GM18951 (cell line): ENCODE results near the gene AIG1.
"Not testable (repeated sequence)": the region's sequence is repeated elsewhere in the genome, so short reads cannot be mapped to it uniquely, and the experiment has no call there.

Experiments
- POLR2A ChIP-seq: IDR thresholded peaks from 4 replicates; pipeline ENCODE4 v1.6.1; 2011; ENCODE audit warnings: mild to moderate bottlenecking; ENCODE audit not compliant: insufficient read length, insufficient read depth; ENCODE audit errors: extremely low read depth
- in situ Hi-C: fragments of 300-500 bp; cut with MboI; formaldehyde crosslinking; loops from one replicate; pipeline ENCODE4 v1.12.0; 2022; ENCODE audit warnings: low sequenced_read_pairs, mixed read lengths, inconsistent platforms; ENCODE audit not compliant: unreplicated experiment

Gene AIG1

DNA sequence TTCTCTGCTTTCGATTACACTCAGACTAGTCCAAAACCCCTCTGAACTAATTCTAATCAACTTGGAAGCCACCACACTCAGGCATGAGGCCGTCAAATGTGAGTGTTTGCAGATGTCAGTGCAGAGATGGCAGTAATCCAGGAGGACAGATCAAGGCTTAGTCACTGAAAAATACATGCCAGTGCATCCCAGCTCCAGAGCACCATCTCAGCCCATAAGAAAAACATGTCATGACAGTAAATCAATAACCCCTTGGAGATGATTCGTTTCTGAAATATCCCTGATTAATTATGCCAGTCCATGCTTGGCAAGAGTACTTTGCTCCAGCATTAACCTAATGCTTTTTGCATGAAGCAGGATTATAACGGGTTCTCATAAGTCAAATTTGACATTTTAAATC is 210.3 kb downstream of the AIG1 start:
- no peak for TF ChIP-seq POLR2A
- in situ Hi-C loops, result no loop called here

DNA sequence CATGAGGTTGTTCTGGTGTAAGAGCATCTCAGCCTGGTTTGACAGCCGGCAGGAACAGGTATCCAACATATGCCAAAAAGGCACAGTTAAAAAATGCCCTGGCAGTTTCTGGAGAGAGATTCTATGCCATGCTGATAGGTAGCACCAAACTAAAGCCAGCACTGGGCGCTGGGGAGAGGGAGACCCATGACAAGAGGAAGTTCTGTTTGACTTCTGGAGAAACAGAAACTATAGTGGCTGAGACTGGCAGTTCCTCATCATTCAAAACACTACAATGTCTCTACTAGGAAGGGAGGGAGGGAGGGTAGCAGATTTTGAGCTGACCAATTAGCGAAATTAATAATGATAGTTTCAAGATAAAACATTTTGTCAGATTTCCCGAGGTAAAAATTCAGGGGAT is 215.7 kb downstream of the AIG1 start:
- TF ChIP-seq POLR2A, result no peak
- in situ Hi-C loops, result no loop called here

- in situ Hi-C loops, result no loop called here
- no peak for TF ChIP-seq POLR2A
Observed at GRCh38 chr6:143279385-143279784, 218.7 kb downstream of the AIG1 start.

- in situ Hi-C loops, result no loop called here
- no peak for TF ChIP-seq POLR2A
Observed at GRCh38 chr6:143283887-143284645, 223.4 kb downstream of the AIG1 start.

GRCh38 chr6:143286251-143286795 is 225.6 kb downstream of the AIG1 start:
- in situ Hi-C loops, result no loop called here
- TF ChIP-seq POLR2A, result no peak

- no peak for TF ChIP-seq POLR2A
- in situ Hi-C loops, result no loop called here
Observed at GRCh38 chr6:143288923-143289322, 228.2 kb downstream of the AIG1 start.

DNA sequence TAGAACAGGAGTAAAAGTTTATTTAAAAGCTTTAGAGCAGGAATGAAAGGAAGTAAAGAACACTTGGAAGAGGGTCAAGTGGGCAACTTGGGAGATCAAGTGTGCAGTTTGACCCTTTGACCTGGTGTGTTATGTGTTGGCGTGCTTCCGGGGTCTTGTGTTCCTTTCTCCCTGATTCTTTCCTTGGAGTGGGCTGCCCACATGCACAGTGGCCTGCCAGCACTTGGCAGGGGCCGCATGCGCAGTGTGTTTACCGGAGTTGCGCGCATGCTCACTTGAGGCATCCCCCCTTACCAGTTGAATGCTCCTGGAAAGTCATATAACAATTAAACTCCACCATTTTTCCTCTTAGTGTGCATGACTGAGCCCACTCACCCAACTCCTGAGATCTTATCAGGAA is 229.5 kb downstream of the AIG1 start:
- in situ Hi-C loops, result no loop called here
- TF ChIP-seq POLR2A, result no peak

DNA sequence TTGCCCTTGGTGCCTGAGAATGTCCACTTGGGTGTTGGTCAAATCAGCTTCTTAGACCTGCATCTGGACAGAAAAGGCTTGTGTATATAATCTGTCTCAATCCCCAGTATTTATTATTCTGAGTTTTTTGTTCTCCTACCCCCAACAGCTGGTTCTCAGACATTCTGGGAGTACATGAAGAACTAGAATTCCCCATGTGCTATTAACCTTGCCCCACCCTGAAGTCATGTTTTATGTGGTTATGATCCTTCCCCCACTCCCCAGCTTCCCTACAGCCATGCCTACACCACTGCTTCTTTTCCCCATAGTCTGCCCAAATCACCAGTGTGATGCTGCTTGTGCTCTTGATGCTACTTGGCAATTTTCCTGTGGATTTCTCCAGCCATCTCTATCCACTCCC is 232.8 kb downstream of the AIG1 start:
- in situ Hi-C loops, result no loop called here
- no peak for TF ChIP-seq POLR2A

- no peak for TF ChIP-seq POLR2A
- in situ Hi-C loops, result no loop called here
Observed at GRCh38 chr6:143294265-143294860, 233.7 kb downstream of the AIG1 start.

- TF ChIP-seq POLR2A, result no peak
- in situ Hi-C loops, result no loop called here
Observed at GRCh38 chr6:143295932-143296331, 235.2 kb downstream of the AIG1 start.

DNA sequence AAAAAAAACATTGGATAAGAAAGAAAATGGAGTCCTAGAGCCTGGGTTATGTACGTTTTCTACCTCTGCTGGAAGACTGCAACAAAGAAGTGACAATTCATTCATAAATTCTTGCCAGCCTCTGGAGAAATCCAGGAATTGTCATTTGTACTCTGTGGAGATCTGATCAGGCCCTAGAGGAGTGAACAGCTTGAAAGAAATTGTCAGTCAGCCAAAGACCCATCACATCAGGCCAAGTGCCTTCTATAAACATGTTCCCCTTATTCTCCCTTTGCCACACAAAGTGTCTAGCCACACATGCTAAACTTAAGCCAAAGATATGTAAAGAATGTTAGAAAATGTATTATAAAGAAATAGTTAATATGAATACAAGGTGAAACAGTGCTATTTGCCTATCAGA is 237.4 kb downstream of the AIG1 start:
- in situ Hi-C loops, result no loop called here
- TF ChIP-seq POLR2A, result no peak

DNA sequence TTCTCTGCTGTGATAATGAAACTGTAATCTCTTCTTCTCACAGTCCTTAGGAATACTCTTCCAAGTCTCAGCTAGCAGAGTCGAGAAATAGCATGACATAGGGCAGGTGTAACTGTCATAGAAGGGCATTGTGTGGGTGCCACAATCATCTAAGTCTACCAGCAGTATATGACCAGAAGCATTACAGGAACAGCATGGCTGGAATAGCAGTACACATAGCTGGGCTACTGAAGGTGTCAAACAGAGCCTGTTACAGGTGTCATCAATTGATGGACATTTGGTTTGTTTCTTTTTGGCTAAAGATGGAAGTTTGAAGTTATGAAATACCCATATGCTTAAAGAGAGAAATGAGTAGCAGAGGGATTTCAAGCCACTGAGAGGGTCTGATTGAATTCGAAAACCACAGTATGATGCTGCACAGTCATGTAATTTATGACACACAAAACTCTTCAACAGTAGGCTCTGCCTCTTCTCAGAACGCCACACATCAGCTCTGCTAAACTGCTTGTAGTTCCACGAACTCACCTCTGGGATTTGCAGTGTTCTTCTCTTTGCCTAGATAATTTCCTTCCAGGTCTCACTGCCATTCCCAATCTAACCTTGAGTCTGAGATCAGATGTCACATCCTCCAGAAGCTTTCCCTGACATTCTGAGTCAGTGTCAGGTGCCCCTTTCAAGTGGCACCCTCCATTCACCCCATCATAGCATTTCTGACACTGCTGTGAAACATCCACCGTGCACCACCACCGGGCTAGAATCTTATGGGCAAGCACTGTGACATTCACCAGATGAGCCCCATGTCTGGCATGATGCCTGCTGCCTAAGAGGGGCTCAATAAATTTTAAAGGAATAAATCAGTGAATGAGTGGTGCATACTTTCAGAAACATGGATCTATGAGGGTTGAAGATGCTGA is 238.8 kb downstream of the AIG1 start:
- no peak for TF ChIP-seq POLR2A
- in situ Hi-C loops, result no loop called here

DNA sequence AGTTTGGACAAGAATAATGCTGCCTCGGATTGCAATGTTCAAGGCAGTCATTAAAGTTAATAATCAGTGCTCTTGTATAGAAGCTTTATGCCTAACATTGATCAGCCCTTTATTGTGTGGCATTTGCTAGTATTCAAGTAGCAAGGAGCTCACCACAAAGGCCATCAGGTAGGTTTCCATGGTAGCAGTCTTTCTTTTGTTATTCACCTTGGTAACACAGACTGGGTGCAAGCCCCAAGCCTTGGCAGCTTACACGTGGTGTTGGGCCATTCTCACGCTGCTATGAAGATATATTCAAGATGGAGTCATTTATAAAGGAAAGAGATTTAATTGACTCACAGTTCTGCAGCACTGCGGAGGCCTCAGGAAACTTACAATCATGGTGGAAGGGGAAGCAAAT is 240.5 kb downstream of the AIG1 start:
- in situ Hi-C loops, result no loop called here
- TF ChIP-seq POLR2A, result no peak

DNA sequence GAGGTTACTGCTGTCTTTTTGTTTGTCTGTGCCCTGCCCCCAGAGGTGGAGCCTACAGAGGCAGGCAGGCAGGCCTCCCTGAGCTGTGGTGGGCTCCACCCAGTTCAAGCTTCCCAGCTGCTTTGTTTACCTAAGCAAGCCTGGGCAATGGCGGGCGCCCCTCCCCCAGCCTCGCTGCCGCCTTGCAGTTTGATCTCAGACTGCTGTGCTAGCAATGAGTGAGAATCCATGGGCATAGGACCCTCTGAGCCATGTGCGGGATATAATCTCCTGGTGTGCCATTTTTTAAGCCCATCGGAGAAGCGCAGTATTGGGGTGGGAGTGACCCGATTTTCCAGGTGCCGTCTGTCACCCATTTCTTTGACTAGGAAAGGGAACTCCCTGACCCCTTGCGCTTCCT is 247.1 kb downstream of the AIG1 start:
- in situ Hi-C loops, result not testable (repeated sequence)
